ENCODE measurements around the gene NTSR1. TPM values are rescaled to one million over a fixed set of nuclear protein-coding genes. Genes with fewer than 3 reads are reported as not detected.

The NTSR1 gene
- total and polyA plus RNA-seq, 4 donors = 0.03 to 0.33 (median 0.08) TPM; not detected in 1

DNA sequence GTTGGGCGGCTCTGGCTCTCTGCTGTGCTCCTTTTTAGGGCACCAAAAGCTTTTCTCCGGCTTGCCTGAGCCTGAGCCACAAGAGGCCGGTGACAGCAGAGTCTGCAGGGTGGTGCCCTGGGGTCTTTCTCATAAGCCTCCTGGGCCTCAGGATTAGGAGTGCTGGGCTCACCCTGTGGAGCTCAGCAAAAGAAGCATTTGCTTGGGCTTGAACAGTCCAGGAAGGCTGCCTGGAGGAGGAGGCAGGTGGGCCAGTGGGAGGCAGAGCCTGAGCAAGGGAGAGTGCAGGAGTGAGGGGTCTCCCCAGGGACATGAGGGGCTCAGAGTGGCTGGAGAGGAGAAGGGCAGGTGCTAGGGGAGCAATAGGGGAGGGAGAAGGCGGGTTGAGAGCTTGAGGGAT is 54.8 kb downstream of the NTSR1 start:
- no peaks in the 10 kb centered on the region for H3K9me3 ChIP-seq (ENCODE audit: control insufficient read depth in 4 of 4, low read length in 3 of 4)
- no peak for DNase-seq (ENCODE audit: low spot score)
- 97% methylated on average over 4 of the region's 4 CpGs for WGBS
- H3K4me1 ChIP-seq (ENCODE audit: control insufficient read depth in 4 of 4, insufficient read depth in 4 of 4, low read length in 3 of 4) = no peaks in the 10 kb centered on the region
- no peak overlapping the region for H3K4me3 ChIP-seq (ENCODE audit: low read depth in 1 of 3, low read length in 3 of 3)
- no peak overlapping the region for H3K27ac ChIP-seq (ENCODE audit: low read depth in 1 of 2, low read length in 2 of 2)
- no peaks in the 10 kb centered on the region for H3K27me3 ChIP-seq (ENCODE audit: control insufficient read depth in 4 of 4, insufficient read depth in 4 of 4, low read length in 3 of 4)
- TF ChIP-seq, protein P1, sequence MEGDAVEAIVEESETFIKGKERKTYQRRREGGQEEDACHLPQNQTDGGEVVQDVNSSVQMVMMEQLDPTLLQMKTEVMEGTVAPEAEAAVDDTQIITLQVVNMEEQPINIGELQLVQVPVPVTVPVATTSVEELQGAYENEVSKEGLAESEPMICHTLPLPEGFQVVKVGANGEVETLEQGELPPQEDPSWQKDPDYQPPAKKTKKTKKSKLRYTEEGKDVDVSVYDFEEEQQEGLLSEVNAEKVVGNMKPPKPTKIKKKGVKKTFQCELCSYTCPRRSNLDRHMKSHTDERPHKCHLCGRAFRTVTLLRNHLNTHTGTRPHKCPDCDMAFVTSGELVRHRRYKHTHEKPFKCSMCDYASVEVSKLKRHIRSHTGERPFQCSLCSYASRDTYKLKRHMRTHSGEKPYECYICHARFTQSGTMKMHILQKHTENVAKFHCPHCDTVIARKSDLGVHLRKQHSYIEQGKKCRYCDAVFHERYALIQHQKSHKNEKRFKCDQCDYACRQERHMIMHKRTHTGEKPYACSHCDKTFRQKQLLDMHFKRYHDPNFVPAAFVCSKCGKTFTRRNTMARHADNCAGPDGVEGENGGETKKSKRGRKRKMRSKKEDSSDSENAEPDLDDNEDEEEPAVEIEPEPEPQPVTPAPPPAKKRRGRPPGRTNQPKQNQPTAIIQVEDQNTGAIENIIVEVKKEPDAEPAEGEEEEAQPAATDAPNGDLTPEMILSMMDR (IDR thresholded peaks at IDR 0.05; ENCODE audit: low read depth, low read length, missing input control) = no peak
- no peaks in the 10 kb centered on the region for H3K36me3 ChIP-seq (ENCODE audit: control insufficient read depth in 4 of 4, insufficient read depth in 3 of 4, low read depth in 1 of 4, low read length in 3 of 4)
- H3K9ac ChIP-seq (ENCODE audit: low read depth in 1 of 2, low read length in 2 of 2) = no peak overlapping the region

DNA sequence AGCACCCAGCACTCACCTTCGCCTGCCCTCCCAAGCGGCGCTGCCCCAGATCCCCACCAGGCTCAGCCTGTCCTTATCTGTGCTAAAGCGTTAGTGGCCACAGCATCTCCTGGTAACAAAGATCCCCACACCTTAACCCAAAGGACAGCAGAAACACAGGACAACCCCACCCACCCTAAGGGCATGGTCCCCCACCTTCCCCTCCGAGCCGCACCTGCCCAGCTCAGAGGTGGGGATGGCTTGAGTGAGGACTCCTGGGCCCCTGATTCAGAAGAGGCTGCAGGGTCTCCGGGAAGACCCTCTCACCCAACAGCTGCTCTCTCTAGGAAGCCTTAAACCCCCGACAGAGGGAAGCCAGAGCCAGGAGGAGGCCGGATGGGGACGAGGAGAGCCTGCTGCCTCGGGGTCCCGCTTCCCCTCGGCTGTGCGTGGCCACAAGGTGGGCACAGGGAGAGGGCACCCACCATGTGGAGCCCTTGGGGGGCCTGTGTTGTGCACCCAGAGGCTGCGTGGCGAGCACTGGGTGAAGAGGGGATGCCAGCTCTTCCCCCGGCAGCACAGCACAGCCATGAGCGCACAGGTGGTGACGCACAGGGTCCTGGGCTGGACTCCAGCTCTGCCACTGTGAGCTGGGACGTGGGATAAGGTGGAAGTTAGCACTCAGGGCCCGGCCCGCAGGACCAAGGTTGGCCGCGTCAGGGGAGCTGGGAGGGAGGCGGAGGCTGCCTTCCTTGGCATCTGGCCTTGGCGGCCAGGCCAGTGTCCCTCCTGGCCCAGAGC is 55.7 kb downstream of the NTSR1 start:
- WGBS = 91% methylated on average over 26 of the region's 26 CpGs
- TF ChIP-seq, protein P1 (IDR thresholded peaks at IDR 0.05; ENCODE audit: low read depth, low read length, missing input control) = no peak
- TF ChIP-seq YY1 (IDR thresholded peaks at IDR 0.05) = no peak
- TF ChIP-seq HNF4A (conservative IDR thresholded peaks at IDR 0.05) = no peak
- TF ChIP-seq RXRA (IDR thresholded peaks at IDR 0.05) = no peak
- Histone ChIP-seq H3K4me1 (ENCODE audit: control insufficient read depth in 4 of 4, insufficient read depth in 4 of 4, low read length in 3 of 4) (peaks cover 3 to 8% (median 5%) of the 10 kb centered on the region in 4 donors), H3K36me3 (ENCODE audit: control insufficient read depth in 4 of 4, insufficient read depth in 3 of 4, low read depth in 1 of 4, low read length in 3 of 4) (no peaks in the 10 kb centered on the region), H3K9ac (ENCODE audit: low read depth in 1 of 2, low read length in 2 of 2) (no peak overlapping the region), H3K27me3 (ENCODE audit: control insufficient read depth in 4 of 4, insufficient read depth in 4 of 4, low read length in 3 of 4) (no peaks in the 10 kb centered on the region), H3K4me3 (ENCODE audit: low read depth in 1 of 3, low read length in 3 of 3) (no peak overlapping the region), H3K27ac (ENCODE audit: low read depth in 1 of 2, low read length in 2 of 2) (no peak overlapping the region), H3K9me3 (ENCODE audit: control insufficient read depth in 4 of 4, low read length in 3 of 4) (no peaks in the 10 kb centered on the region)
- DNase-seq (ENCODE audit: low spot score) = no peak

DNA sequence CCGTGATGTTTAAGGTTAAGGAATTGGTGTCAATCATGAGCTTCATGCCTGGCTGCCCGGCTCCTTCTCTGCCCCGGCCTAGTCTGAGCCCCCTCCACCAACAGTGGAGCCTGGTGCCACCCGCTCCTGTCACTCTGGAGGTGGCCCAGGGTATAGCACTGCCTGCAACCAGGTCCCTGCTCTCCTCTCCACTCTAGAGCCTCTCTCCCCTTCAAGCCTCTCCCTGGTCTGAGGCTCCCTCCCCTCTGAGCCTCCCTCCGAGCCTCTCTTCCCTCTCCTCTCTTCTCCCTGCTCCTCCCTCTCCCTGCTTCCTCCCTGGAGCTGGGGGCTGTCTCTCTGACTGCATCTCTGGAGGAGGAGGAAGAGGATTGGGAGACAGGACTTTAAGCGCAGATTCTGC is 56.4 kb downstream of the NTSR1 start:
- Histone ChIP-seq H3K4me1 (ENCODE audit: control insufficient read depth in 4 of 4, insufficient read depth in 4 of 4, low read length in 3 of 4) (peaks cover 6 to 15% (median 11%) of the 10 kb centered on the region in 4 donors), H3K36me3 (ENCODE audit: control insufficient read depth in 4 of 4, insufficient read depth in 3 of 4, low read depth in 1 of 4, low read length in 3 of 4) (no peaks in the 10 kb centered on the region), H3K9me3 (ENCODE audit: control insufficient read depth in 4 of 4, low read length in 3 of 4) (no peaks in the 10 kb centered on the region), H3K27ac (ENCODE audit: low read depth in 1 of 2, low read length in 2 of 2) (no peak overlapping the region), H3K4me3 (ENCODE audit: low read depth in 1 of 3, low read length in 3 of 3) (no peak overlapping the region), H3K27me3 (ENCODE audit: control insufficient read depth in 4 of 4, insufficient read depth in 4 of 4, low read length in 3 of 4) (no peaks in the 10 kb centered on the region), H3K9ac (ENCODE audit: low read depth in 1 of 2, low read length in 2 of 2) (no peak overlapping the region)
- 91% methylated on average over 6 of the region's 6 CpGs for WGBS
- DNase-seq (ENCODE audit: low spot score) = no peak
- TF ChIP-seq FOXA2 (IDR thresholded peaks at IDR 0.05) (no peak), RXRA (IDR thresholded peaks at IDR 0.05) (no peak)
- TF ChIP-seq, protein P2, sequence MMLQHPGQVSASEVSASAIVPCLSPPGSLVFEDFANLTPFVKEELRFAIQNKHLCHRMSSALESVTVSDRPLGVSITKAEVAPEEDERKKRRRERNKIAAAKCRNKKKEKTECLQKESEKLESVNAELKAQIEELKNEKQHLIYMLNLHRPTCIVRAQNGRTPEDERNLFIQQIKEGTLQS (IDR thresholded peaks at IDR 0.05) = no peak
- TF ChIP-seq, protein P3, sequence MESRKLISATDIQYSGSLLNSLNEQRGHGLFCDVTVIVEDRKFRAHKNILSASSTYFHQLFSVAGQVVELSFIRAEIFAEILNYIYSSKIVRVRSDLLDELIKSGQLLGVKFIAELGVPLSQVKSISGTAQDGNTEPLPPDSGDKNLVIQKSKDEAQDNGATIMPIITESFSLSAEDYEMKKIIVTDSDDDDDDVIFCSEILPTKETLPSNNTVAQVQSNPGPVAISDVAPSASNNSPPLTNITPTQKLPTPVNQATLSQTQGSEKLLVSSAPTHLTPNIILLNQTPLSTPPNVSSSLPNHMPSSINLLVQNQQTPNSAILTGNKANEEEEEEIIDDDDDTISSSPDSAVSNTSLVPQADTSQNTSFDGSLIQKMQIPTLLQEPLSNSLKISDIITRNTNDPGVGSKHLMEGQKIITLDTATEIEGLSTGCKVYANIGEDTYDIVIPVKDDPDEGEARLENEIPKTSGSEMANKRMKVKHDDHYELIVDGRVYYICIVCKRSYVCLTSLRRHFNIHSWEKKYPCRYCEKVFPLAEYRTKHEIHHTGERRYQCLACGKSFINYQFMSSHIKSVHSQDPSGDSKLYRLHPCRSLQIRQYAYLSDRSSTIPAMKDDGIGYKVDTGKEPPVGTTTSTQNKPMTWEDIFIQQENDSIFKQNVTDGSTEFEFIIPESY (IDR thresholded peaks at IDR 0.05) = no peak
- TF ChIP-seq, protein P4, sequence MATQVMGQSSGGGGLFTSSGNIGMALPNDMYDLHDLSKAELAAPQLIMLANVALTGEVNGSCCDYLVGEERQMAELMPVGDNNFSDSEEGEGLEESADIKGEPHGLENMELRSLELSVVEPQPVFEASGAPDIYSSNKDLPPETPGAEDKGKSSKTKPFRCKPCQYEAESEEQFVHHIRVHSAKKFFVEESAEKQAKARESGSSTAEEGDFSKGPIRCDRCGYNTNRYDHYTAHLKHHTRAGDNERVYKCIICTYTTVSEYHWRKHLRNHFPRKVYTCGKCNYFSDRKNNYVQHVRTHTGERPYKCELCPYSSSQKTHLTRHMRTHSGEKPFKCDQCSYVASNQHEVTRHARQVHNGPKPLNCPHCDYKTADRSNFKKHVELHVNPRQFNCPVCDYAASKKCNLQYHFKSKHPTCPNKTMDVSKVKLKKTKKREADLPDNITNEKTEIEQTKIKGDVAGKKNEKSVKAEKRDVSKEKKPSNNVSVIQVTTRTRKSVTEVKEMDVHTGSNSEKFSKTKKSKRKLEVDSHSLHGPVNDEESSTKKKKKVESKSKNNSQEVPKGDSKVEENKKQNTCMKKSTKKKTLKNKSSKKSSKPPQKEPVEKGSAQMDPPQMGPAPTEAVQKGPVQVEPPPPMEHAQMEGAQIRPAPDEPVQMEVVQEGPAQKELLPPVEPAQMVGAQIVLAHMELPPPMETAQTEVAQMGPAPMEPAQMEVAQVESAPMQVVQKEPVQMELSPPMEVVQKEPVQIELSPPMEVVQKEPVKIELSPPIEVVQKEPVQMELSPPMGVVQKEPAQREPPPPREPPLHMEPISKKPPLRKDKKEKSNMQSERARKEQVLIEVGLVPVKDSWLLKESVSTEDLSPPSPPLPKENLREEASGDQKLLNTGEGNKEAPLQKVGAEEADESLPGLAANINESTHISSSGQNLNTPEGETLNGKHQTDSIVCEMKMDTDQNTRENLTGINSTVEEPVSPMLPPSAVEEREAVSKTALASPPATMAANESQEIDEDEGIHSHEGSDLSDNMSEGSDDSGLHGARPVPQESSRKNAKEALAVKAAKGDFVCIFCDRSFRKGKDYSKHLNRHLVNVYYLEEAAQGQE (IDR thresholded peaks at IDR 0.05) = no peak
- TF ChIP-seq, protein P5, sequence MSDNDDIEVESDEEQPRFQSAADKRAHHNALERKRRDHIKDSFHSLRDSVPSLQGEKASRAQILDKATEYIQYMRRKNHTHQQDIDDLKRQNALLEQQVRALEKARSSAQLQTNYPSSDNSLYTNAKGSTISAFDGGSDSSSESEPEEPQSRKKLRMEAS (IDR thresholded peaks at IDR 0.05) = no peak
